ENCODE measurements around the gene ART1.

ART1 gene

GRCh38 chr11:3666023-3666530, 21.1 kb downstream of the ART1 start:
- DNase-seq (ENCODE audit: low read depth) = no peak

DNA sequence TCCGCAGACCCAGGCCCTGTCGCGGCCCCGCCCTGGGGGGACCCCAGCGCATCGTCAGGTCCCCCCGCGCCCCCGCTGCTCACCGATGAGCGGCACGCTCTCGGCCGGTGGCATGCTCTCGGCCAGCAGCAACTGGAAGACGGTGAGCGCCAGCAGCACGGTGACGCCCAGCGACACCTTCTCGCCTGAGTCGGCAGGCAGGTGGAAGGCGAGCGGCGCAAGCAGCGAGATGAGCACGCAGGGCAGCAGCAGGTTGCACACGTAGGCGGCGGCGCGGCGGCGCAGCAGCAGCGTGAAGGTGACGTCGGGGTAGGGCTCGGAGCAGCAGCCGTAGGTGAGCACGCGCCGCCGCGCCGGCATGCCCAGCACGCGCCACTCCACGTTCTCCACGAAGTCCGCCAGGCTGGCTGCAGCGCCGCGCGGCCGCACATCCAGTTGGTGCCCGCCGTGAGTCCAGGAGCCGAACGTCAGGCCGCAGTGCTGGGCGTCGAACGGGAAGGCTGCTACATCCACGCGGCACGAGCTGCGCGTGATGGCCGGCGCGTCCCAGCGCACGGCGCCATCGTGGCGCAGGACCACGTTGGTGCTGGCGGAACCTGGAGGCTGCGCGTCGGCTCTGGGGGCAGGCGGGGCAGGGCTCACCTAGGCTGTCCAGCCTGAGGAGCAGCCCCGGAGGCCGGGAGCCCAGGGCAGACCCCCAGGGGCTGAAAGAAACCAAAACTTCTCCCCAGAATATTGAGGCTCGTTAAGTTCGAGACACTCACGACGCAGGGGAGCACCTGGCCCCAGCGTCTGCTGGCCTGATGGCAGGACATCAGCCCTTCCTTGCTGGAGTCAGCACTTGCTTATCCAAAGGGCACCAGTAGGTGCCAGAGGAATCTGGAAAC, 22.5 kb downstream of the ART1 start:
- no peak for DNase-seq (ENCODE audit: low read depth)

- DNase-seq (ENCODE audit: low read depth) = no peak
These were observed 24.2 kb downstream of the ART1 start for GRCh38 chr11:3669128-3669527.

DNA sequence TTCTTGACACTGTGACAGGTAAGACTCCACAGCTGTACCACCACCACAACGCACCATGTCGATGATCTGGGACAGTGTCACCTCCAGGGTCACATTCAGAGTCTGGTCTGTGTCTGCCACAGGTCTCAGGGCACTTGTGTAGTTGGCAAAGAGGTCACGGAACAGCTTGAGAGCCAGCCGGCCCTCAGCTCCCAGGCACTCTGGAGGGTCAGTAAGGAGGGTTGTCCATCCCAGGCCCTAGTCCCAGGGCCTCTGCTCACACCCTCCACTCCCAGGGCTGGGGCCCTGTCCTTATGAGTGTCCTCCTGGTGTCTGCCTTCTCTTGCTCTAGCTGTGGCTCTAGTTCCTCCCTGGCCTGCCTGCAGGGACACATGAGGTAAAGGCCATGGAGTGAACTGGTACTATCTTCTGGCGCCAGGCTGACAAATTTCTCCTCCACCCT, 24.8 kb downstream of the ART1 start:
- no peak for DNase-seq (ENCODE audit: low read depth)

DNA sequence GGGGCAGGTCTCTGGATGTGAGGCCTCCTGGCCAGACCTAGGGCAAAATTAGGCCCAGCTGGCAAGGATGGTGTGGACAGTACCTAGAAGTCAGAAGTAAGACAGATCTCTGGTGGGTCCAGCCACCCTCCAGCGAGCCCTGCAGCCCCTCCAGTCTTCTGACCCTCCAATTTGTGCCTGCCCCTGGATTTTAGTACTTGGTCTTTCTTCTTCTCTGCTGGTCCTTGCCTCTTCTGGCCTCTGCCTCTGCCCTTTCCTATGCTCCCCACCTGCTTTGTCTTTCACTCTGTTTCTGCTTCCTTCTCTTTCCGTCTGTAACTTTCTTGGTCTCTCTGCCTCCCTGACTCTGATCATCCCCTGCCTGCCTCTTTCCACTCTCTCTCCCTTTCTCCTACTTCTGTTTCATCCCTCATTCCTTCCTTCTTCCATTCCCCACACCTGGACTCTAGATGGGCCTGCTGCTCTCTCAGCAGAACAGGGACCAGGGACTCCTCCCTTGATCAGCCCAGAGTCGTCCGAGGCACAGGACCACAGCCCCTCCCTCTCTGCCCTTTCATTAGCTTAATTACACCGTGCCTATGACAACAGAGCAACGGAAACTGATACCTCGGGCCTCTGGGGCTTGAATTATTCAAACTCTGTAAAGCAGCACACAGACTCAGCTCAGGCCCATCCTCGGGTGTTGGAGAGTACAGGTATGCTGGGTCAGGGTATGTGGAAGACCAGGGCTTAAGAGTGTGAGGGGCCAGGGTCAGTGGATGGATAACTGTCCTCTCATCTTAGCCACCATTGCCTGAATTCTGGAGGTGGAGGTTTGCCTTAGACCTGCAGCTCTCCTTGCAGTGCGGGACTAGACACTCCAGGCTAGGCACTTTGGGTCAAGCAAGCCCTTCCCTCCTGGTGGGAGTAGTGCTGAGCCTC, 26.7 kb downstream of the ART1 start, which contains the start of gene CHRNA10:
Gene CHRNA10 (minus strand): TSS at position 51 of the 921 bp plus-strand sequence. CDS start 72 bp downstream, outside the sequence.
- no peak for DNase-seq (ENCODE audit: low read depth)

DNA sequence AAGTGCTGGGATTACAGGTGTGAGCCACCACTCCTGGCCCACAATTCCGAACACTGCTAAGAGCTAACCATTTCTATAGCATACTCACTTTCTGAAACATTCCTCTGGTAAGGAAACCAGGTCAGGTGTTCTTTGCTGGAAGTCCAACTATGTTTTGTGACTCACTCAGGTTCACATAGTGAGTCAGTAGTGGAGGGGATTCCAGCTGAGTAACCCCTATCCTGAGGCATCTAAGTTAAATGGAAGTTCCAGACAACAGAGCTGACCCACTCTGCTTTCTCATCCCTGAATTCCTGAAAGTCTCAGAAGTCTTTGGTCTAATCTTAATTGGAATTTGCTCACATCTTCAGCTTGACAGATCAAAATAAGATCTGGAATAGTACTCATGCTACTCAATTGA, 29.3 kb downstream of the ART1 start:
- no peak for DNase-seq (ENCODE audit: low read depth)

DNA sequence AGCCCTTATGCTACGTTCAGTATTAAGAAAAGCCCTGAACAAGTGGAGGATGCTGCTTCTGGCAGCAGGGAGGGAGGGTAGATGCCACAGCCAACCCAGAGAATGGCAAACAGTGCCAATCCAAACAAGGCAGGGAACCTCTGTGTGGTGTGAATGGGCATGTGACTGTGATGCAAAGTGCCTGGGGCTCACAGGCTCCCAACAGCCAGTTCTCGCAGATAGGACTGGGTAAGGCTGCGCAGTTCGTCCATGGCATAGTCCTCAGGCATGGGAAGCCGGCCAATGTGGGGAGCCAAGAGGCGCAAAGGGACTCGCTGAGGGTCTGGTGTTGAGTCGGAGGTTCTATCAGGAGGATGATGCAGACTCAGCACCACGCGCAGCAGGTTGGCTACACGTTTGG, 31.0 kb downstream of the ART1 start:
- DNase-seq (ENCODE audit: low read depth) = no peak

DNA sequence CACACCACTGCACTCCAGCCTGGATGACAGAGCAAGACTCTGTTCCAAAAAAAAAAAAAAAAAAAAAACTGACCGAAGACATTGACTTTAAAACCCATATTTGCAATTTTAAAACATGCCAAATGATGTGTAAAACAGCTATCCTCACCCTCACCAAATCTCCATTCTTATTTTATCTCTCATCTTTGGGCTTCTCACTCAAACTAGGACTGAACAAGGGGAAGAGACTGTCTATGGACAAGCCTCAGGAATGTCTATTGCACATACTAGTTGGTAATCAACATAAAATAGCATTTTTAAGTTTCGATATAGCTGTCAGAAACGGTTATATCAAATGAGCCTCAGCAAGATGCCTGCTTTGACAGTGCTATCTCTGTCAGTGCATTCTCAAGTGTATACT, 34.1 kb downstream of the ART1 start:
- no peak for DNase-seq (ENCODE audit: low read depth)

- no peak for DNase-seq (ENCODE audit: low read depth)
These were observed 38.1 kb downstream of the ART1 start for GRCh38 chr11:3683039-3683438.

DNA sequence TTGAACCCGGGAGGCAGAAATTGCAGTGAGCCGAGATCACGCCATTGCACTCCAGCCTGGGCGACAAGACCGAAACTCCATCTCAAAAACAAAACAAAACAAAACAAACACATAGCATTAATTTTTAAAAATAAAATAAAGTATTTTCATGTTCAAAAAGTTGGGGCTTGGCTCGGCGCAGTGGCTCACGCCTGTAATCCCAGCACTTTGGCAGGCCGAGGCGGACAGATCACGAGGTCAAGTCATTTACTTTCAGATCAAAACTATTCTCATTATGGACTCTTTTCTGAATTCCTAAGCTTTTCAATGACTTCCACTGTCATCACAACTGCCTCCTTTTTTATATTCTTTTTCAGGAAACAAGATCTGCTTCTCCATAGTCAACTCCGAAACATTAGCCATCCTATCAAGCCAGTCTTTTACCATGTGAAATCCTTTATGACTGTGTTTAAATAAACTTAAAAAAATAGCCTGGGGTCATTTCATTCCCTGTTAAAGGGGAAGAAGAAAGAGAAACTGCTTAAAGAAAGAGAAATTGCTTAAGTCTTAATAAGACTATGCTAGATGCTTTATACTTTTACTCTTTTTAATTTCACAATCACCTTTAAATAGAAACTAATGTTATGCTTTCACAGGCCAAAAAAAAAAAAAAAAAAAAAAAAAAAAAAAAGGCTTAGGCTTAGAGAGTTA, 39.3 kb downstream of the ART1 start:
- no peak for DNase-seq (ENCODE audit: low read depth)

- DNase-seq (ENCODE audit: low read depth) = no peak
These were observed 39.9 kb downstream of the ART1 start for GRCh38 chr11:3684819-3685172.

DNA sequence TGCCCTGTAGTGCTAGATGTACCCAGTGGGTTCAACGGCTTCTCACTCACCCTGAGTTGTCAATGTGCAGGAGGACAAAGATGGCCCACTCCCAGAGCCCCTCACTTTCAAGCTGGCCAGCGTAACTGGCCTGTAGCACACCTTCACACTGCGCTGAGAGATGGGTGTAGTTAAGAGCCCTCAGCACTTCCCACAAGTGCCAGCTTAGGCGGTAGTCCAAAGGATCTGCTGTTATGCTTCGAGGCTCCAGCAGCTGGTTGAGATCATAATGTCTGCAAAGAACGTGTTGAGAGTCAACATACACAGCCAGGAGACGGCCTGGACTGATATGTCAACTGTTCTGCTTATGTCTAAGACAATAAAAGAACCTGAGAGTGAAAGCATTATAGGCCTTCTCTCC, 41.0 kb downstream of the ART1 start:
- DNase-seq (ENCODE audit: low read depth) = no peak

- no peak for DNase-seq (ENCODE audit: low read depth)
These were observed 41.8 kb downstream of the ART1 start for GRCh38 chr11:3686751-3687150.

GRCh38 chr11:3700410-3700809, 55.5 kb downstream of the ART1 start:
- no peak for DNase-seq (ENCODE audit: low read depth)

DNA sequence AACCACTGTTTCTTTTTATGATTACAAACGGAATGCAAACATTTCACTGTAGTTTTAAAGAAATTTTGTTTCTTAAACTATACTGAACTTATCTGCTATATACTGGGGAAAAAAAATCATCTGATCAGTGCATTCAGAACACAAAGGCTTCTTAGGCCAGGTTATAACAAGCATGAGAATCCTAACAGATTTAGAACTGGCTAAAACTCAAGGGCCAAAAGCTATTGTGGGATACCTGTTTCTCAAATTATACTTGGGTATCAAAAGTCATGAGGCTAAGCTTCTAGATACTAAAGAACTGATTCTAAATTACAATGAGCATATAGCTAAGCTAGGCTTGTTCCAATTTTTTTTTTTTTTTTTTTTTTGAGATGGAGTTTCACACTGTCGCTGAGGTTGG, 56.0 kb downstream of the ART1 start:
- DNase-seq (ENCODE audit: low read depth) = no peak

- DNase-seq (ENCODE audit: low read depth) = no peak
These were observed 58.5 kb downstream of the ART1 start for GRCh38 chr11:3703383-3703782.

GRCh38 chr11:3707176-3707575, 62.2 kb downstream of the ART1 start:
- DNase-seq (ENCODE audit: low read depth) = no peak

- no peak for DNase-seq (ENCODE audit: low read depth)
These were observed 65.0 kb downstream of the ART1 start for GRCh38 chr11:3709977-3710376.

- no peak for DNase-seq (ENCODE audit: low read depth)
These were observed 65.7 kb downstream of the ART1 start for GRCh38 chr11:3710485-3711259.

DNA sequence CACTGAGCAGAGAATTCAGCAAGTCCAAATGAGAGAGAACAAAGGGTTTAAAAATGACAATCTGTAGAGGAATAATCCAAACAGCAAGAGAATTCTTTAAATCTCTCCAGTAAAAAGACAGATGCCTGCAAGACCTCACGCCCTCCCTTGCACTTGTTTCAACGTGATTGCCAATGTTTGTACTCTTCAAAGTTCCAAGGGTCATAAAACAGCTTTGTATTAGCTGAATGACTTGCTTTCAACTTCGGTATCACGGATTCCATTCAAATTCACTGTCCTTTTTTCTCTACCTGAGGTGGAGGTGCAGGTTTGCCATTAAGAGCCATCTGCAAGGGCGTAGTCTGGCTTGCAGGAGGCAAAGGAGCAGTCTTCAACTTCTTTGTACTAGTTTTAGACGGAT, 67.3 kb downstream of the ART1 start:
- DNase-seq (ENCODE audit: low read depth) = no peak
